GM19438 (cell line): ENCODE data around the gene WDR37.
"Not testable (repeated sequence)": the region's sequence is repeated elsewhere in the genome, so short reads cannot be mapped to it uniquely, and the experiment has no call there.

Experiments
- ATAC-seq: cut with Tn5 transposase; IDR thresholded peaks from one replicate; pipeline ENCODE4 v1.9.1; 2021; ENCODE audit warnings: low read depth; ENCODE audit not compliant: unreplicated experiment

The WDR37 gene

DNA sequence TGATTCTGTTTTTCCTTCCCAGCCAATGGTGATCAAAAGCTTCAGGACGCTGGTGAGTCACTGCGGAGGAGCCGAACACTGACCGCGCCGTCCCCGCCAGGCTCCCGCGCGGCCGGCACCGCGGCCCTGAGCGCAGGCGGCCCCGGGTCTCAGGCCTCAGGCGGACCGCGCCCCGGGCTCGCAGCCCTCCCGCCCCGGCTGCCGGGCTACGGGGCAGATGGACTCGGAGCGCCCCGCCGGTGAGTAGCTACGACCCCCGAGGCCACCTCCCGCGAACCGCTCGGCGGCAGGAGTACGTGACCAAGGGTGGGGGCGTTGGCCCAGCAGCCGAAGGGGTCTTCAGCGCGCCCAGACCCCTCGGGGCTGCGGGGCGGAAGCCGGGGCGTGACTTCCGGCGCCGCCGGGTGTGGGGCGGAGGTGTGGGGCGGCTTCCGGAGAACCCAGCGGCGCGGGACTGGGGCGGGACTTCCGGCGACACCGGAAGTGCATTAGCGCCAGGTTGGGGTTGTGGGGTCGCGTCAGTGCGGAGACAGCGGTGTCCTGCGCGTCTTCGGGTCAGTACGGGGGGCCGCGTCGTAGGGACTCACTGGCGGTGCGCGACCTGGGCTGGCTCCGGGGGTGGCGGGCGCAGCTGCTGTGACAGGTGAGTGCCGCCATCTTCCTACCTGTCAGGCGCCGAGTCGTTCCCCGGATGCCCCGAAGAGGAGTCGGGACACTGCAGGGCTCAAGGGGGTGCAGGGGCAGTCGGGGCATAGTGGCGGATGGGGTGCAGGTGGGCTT is at the start of gene WDR37:
Gene WDR37, plus strand, starts transcription at position 60 of the 780 bp plus-strand sequence. CDS start 15,771 bp downstream, outside the sequence.
- peak; percentile 93 for ATAC-seq

GRCh38 chr10:1006573-1006972 is 49.6 kb upstream of the WDR37 start:
- ATAC-seq = no peak

DNA sequence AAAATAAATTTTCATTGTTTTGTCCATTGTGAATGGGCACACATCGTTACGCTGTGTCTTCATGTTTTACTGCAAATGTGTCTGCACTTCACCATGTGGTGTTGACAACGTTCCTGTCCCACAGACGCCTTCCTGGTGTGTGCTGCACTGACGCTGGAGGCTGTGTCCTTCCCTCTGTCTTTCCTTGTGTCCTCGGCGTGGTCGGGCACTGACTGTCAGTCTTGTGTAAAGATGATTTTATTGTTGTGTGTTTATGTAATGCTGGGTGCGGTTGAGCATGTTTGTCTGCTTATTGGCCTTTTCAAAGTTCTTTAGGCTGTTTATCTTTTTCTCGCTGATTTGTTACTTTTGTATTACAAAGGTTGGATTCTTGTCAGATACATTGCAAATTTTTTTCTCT is 48.6 kb upstream of the WDR37 start:
- ATAC-seq = no peak

GRCh38 chr10:1009071-1009494 is 47.1 kb upstream of the WDR37 start:
- no peak for ATAC-seq

DNA sequence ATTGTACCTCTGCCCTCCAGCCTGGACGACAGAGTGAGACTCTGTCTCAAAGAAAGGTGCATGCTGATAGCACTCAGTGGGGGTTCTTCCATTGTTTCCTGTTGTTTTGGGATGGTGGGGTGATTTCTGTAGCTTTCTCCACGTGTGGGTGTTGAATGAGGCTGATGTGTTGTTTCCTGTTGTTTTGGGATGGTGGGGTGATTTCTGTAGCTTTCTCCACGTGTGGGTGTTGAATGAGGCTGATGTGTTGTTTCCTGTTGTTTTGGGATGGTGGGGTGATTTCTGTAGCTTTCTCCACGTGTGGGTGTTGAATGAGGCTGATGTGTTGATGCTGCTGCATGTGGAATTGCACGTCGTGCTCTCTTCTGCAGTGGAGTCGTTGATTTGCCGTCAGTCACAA is 46.2 kb upstream of the WDR37 start:
- ATAC-seq = not testable (repeated sequence)

GRCh38 chr10:1010703-1011102 is 45.5 kb upstream of the WDR37 start:
- ATAC-seq = no peak

GRCh38 chr10:1011696-1012095 is 44.5 kb upstream of the WDR37 start:
- ATAC-seq = no peak

DNA sequence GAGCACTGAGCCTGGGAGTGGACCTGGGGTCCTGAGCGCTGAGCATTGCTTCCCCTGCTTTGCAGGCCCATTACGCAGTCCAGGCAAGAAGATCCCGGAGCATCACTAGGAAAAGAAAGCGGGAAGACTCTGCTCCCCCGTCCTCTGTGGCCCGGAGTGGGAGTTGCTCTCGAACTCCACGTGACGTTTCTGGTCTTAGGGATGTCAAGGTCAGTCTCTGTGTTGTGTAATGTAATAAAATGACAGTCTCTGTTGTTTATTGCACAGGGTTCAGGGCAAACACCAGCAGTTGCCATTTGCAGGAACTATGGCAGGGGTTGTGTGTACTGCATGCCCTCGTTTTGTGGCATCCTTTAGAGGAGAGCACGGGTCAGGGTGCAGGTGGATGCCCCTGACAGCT is 40.5 kb upstream of the WDR37 start:
- ATAC-seq = no peak

- ATAC-seq = no peak
These were observed 36.8 kb upstream of the WDR37 start for GRCh38 chr10:1019362-1019761.

- no peak for ATAC-seq
These were observed 35.7 kb upstream of the WDR37 start for GRCh38 chr10:1020460-1020859.

DNA sequence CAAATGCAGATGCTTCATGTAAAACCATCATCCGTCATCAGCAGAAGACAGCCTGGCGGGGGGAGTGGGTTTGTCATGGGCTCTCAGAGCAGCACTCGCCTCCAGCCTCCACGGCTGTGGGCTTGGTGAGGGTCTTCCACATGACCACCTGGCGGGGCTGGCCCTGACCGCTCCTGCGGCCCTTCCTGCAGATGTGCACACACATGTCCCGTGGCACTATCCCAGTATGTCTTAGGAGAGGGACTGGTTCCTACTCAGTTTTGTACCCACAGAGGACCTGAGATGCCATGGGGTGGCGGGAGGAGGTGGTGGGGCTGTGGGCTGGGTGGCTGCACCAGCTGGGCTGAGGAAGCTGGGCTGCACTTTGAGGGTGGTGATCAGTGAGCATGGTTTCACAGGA is 35.2 kb upstream of the WDR37 start:
- no peak for ATAC-seq

- ATAC-seq = no peak
These were observed 33.8 kb upstream of the WDR37 start for GRCh38 chr10:1022413-1022812.

DNA sequence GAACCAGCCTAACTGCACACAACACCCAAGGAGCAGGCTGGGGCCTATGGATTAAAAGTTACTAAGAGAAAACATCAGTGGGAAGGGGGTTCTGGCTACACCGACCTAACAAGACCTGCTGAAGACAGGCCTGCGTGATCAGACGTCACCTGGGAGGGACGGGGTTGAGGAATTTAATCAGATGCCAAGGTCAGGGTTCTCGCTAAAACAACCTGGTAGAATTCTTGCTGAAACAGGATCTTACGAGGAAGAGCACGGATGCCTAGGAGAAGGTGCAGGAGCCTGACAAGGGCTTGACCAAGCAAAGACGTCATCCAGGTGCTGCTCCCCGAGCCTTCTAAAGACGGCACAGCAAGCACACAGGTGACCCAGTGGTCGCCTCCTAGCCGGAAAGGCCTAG is 32.1 kb upstream of the WDR37 start:
- no peak for ATAC-seq

DNA sequence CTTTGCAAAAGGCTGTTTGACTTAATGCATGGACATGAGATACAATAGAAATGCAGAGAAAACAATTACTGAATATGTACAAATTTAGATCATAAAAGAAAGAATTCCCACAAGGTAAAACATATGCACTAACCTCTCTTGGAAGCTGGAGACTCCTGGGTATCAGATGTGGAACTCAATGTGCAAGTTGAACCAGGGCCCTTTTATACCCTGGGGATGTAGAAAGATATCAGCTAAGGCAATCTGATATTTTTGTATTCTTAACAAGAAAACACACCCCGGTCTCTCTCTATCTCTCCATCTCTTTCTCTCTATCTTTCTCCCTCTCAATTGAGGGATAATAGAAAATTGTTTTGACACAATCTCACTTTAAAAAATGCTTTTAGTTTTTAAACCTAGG is 30.5 kb upstream of the WDR37 start, which contains the start of gene IDI2:
Gene IDI2, minus strand, starts transcription at position 177 of the 400 bp plus-strand sequence. CDS start 1,136 bp downstream, outside the sequence.
- no peak for ATAC-seq

- no peak for ATAC-seq
These were observed 29.6 kb upstream of the WDR37 start for GRCh38 chr10:1026578-1026977.

DNA sequence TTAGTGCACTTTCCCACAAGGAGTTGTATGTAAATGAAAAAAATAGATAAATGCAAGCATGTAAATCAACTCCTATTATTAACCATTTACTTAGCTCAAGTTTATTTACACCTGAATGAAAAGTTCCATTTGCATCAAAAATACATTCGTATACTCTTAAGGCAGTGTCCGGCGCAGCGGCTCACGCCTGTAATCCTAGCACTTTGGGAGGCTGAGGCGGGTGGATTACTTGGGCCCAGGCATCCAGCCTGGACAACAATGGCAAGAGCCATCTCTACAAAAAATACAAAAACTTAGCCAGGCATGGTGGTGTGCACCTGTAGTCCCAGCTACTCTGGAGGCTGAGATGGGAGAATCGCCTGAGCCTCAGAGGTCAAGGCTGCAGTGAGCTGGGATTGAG is 26.3 kb upstream of the WDR37 start:
- no peak for ATAC-seq

DNA sequence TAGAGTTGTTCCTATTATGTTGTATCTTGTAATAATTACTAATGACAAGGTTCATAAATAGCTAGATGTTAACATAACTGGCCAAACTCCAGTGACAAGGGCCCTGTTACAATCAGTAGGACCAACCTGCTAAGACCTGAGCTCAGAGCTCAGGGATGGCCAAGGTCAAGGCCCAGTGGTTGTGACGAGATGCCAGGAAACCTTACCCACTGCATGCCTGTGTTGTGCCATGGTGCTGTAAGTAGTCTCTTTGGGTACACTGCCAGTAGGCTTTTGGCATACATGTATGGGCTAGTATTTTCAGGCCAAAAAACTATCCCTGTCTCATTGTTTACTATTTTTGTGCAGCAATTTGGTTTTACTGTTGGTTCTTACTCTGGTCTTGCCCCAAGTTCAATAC is 22.6 kb upstream of the WDR37 start:
- ATAC-seq = no peak

DNA sequence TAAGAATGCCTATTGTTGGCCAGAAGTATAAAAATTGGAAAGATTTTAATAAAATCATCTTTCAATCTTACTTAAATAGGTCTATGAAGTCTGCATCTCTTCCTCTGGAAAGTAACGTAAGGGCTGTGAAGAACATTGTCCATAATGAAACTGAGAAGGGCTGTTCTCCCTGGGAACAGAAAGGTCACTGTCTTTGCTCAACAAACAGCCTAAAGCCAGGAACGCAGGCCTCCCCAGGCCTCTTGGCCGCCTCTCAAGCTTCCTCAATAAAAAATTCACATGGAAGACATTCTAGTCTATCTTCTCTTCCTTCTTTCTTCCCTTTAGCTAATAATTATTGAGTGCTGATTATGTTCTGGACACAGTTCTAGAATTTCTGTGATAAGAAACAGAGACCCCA is 21.4 kb upstream of the WDR37 start:
- no peak for ATAC-seq

DNA sequence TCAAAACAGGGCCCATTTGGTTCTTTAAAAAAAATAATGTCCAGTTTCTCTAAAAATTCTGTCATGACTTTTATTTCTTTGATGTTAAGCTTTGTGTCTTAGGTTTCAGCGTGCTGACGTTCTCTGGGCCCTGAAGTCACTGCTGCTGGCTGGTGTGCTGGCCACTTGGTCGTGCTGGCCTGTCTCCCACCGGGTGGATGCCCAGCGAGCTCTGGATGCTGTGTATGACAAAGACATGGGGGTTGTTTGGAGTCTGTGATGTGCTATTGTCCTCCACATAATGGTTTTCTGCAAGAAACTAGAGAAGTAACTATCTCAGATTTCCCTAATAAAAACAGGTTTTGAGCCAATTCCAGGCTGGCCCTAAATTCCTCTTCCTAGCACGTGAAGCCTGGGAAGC is 21.0 kb upstream of the WDR37 start:
- no peak for ATAC-seq

DNA sequence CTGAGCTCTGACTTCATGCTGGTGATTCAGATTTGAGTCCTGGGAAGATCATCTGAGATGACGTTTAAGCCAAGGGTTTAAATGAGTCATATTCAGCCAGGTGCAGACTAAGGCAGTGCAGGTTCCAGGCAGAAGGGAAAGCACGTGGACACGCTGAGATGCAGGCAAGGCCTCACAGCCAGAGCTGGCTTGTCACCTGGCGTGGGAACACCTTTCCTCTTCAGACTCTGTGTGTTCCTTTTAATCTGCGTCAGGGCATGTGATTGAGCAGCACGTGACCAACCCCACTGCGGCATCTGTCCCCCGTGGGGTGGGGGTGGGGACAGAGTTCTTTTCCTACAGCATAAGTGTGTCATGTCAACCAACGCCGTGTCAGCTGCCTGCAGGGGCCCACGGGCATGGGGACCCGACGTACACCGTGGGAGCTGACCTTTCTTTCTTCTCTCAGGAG is 19.8 kb upstream of the WDR37 start:
- peak; percentile 69 for ATAC-seq

DNA sequence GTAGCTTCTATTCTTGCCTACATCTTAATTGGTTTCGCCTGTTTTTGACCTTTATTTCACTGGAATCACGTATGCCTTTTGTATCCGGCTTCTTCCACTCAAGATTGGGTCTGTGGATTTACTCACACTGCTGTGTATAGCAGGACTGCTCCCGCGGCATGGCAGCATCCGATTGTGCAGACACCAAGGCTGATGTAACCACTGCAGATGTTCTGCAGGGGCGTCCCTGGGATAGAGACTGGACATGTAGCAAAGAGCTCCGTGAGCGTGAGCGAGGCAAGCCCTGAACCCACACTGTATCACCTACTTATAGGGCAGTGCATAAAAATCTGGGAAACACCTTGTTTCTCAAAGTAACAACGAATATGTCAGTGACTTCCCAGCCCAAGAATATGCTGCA is 19.1 kb upstream of the WDR37 start:
- ATAC-seq = no peak

GRCh38 chr10:1038769-1039168 is 17.4 kb upstream of the WDR37 start:
- ATAC-seq = not testable (repeated sequence)
